Loucy (cell line): ENCODE results near the gene NF1.
A peak's percentile ranks its signal among the peaks of the same experiment; 100 is the strongest.
"Not testable (repeated sequence)": the region's sequence is repeated elsewhere in the genome, so short reads cannot be mapped to it uniquely, and the experiment has no call there.

Experiments
- H2AFZ ChIP-seq: fragments of 200-600 bp; sonication (generic); 2 replicates; pipeline ENCODE4 v1.6.0; 2016; ENCODE audit warnings: antibody characterized with exemption, mild to moderate bottlenecking, low read length, moderate library complexity
- H3F3A ChIP-seq: fragments of 200-600 bp; 2 replicates; pipeline ENCODE4 v1.6.0; 2016; ENCODE audit warnings: antibody characterized with exemption, low read depth, mild to moderate bottlenecking
- H3K27me3 ChIP-seq: fragments of 200-600 bp; sonication (generic); 2 replicates; pipeline ENCODE4 v1.6.1; 2014; ENCODE audit warnings: low read length, mild to moderate bottlenecking; ENCODE audit not compliant: insufficient read depth, poor library complexity, severe bottlenecking
- H3K36me3 ChIP-seq: fragments of 200-600 bp; sonication (generic); 2 replicates; pipeline ENCODE4 v1.6.1; 2016; ENCODE audit warnings: low read length; ENCODE audit not compliant: insufficient read depth
- H3K4me1 ChIP-seq: fragments of 200-600 bp; sonication (generic); 2 replicates; pipeline ENCODE4 v1.5.1; 2014; ENCODE audit warnings: low read length, mild to moderate bottlenecking; ENCODE audit not compliant: insufficient read depth, poor library complexity, severe bottlenecking
- H3K4me2 ChIP-seq: fragments of 200-600 bp; sonication (generic); 2 replicates; pipeline ENCODE4 v1.6.0; 2014; ENCODE audit warnings: antibody characterized with exemption, low read length, low read depth, mild to moderate bottlenecking; ENCODE audit not compliant: poor library complexity, severe bottlenecking
- H3K4me3 ChIP-seq: fragments of 200-600 bp; sonication (generic); 2 replicates; pipeline ENCODE4 v1.5.1; 2014; ENCODE audit warnings: low read length, mild to moderate bottlenecking, mixed read lengths; ENCODE audit not compliant: poor library complexity, severe bottlenecking
- H3K79me2 ChIP-seq: fragments of 200-600 bp; sonication (generic); 2 replicates; pipeline ENCODE4 v1.6.1; 2014; ENCODE audit warnings: low read length; ENCODE audit not compliant: insufficient read depth
- H3K9ac ChIP-seq: fragments of 200-600 bp; sonication (generic); 2 replicates; pipeline ENCODE4 v1.6.0; 2014; ENCODE audit warnings: mild to moderate bottlenecking, low read depth, low read length, moderate library complexity; ENCODE audit not compliant: poor library complexity, severe bottlenecking
- H3K9me2 ChIP-seq: fragments of 200-600 bp; sonication (generic); replicated peaks from 2 replicates; pipeline ENCODE4 v1.6.1; 2016; ENCODE audit warnings: low read depth, low read length, mixed read lengths
- H3K9me3 ChIP-seq: fragments of 200-600 bp; sonication (generic); 2 replicates; pipeline ENCODE4 v1.6.1; 2014; ENCODE audit warnings: mild to moderate bottlenecking, antibody characterized with exemption, low read length, low read depth; ENCODE audit not compliant: insufficient read depth
- H4K20me1 ChIP-seq: fragments of 200-600 bp; sonication (generic); 2 replicates; pipeline ENCODE4 v1.6.0; 2014; ENCODE audit warnings: antibody characterized with exemption, low read length, mild to moderate bottlenecking; ENCODE audit not compliant: insufficient read depth, poor library complexity, severe bottlenecking
- EZH2phosphoT487 ChIP-seq: fragments of 200-600 bp; IDR thresholded peaks from 2 replicates; pipeline ENCODE4 v1.6.1; 2018; ENCODE audit warnings: antibody characterized with exemption, mild to moderate bottlenecking, moderate library complexity, borderline replicate concordance
- TF ChIP-seq, protein P1 (sequence below): fragments of 200-600 bp; sonication (generic); conservative IDR thresholded peaks from 2 replicates; pipeline ENCODE4 v1.5.1; 2014; ENCODE audit warnings: mild to moderate bottlenecking, antibody characterized with exemption, low read length

The NF1 gene

DNA sequence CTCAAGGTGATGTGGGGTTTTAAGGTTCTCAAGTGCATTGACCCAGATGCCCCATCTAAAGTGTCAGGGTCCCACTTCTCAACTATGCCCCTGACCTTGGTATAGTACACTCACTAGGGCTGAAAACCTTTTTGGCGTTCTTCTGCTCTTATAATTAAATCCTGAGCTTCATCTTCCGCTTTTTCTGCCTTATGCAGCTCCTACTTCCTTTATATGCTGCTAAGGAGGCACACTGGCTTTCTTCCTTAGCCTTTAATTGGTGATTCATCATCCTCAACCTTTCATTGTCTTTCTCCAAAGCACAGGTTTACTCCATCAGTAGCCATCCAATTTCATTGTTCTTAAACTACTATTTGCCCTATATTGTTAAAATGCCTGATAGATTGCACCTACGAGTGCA lies 5.3 kb upstream of the NF1 start:
- Histone ChIP-seq H3K27me3 (no peaks in the 10 kb centered on the region), H3K36me3 (no peaks in the 10 kb centered on the region)
- TF ChIP-seq, protein P1, sequence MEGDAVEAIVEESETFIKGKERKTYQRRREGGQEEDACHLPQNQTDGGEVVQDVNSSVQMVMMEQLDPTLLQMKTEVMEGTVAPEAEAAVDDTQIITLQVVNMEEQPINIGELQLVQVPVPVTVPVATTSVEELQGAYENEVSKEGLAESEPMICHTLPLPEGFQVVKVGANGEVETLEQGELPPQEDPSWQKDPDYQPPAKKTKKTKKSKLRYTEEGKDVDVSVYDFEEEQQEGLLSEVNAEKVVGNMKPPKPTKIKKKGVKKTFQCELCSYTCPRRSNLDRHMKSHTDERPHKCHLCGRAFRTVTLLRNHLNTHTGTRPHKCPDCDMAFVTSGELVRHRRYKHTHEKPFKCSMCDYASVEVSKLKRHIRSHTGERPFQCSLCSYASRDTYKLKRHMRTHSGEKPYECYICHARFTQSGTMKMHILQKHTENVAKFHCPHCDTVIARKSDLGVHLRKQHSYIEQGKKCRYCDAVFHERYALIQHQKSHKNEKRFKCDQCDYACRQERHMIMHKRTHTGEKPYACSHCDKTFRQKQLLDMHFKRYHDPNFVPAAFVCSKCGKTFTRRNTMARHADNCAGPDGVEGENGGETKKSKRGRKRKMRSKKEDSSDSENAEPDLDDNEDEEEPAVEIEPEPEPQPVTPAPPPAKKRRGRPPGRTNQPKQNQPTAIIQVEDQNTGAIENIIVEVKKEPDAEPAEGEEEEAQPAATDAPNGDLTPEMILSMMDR = no peak
- no peak for TF ChIP-seq EZH2phosphoT487

DNA sequence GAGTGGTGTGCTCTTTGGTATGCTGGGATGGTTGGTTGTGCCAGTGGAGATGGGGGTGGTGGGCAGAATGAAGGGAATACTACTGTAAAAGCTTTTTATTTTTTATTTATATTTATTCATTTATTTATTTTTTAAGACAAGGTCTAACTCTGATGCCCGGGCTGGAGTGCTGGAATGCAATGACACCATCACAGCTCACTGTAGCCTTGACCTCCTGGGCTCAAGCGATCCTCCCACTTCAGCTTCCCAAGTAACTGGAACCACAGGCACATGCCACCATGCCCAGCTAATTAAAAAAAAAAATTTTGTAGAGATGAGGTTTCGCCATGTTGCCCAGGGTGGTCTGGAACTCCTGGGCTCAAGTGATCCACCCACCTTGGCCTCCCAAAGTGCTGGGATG lies 4.1 kb upstream of the NF1 start:
- H3K79me2 ChIP-seq, H3K36me3 ChIP-seq, H3K9me2 ChIP-seq, H3F3A ChIP-seq, H2AFZ ChIP-seq, H3K27me3 ChIP-seq, H3K4me3 ChIP-seq, H3K9ac ChIP-seq, H4K20me1 ChIP-seq, H3K4me2 ChIP-seq, H3K4me1 ChIP-seq, H3K9me3 ChIP-seq: not testable (repeated sequence)

More for the DNA sequence above, 5.3 kb upstream of the NF1 start:
- Histone ChIP-seq H3K9ac (no peak overlapping the region), H3K4me1 (peaks cover 3% of the 10 kb centered on the region), H3K9me2 (no peaks in the 10 kb centered on the region), H3K79me2 (no peaks in the 10 kb centered on the region), H3K4me3 (no peak overlapping the region), H2AFZ (no peak overlapping the region), H4K20me1 (no peaks in the 10 kb centered on the region), H3K4me2 (no peak overlapping the region), H3K9me3 (no peaks in the 10 kb centered on the region), H3F3A (no peaks in the 10 kb centered on the region)

DNA sequence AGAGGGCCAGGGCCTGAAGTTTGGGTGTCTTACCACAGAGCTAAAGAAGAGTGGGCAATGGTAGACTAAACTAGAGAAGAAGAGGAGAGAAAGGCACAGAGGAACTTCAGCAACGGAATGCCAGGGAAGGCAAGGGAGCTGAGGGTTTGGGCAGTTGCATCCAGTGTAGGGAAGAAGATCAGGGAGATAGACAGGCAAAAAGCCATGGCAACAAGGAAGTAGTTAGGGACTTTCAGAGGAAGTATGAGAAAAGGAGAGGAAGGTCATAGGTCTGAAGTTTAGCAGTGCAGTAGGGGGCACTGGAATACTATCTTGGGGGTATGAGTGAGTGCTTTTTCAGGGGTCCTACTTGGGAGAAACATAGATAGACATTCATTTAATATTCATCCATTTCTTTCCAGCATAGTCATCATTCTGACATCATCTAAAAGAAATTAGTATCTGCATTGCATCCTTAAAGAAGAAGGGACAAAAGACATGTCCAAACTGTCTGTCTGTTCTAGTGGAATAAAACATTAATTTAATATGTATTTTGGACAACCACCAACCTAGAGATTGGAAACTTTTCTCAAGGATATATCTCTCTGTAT lies 2.2 kb upstream of the NF1 start:
- no peaks in the 10 kb centered on the region for H3K9me3 ChIP-seq
- TF ChIP-seq, protein P1 = peak; percentile 24; the same call in 1 of the 2 replicates
- TF ChIP-seq EZH2phosphoT487 = no peak
- H3K9ac ChIP-seq = no peak overlapping the region
- H2AFZ ChIP-seq = peak overlapping the region; percentile 66
- H4K20me1 ChIP-seq = no peaks in the 10 kb centered on the region
- H3K9me2 ChIP-seq = no peaks in the 10 kb centered on the region
- H3F3A ChIP-seq = no peaks in the 10 kb centered on the region
- no peaks in the 10 kb centered on the region for H3K27me3 ChIP-seq
- H3K36me3 ChIP-seq = no peaks in the 10 kb centered on the region
- H3K4me1 ChIP-seq = peaks cover 17% of the 10 kb centered on the region
- H3K79me2 ChIP-seq = peaks cover 29% of the 10 kb centered on the region
- H3K4me3 ChIP-seq = no peak overlapping the region
- no peak overlapping the region for H3K4me2 ChIP-seq
